Erythroblast (primary cell): Measurements from ENCODE around the gene ADAMTS4.

Source experiments
- GATA1 ChIP-seq: IDR thresholded peaks from 2 replicates; pipeline ENCODE4 v1.6.1; 2011; ENCODE audit warnings: low read depth, mild to moderate bottlenecking, control low read depth, low read length, moderate library complexity
- POLR2A ChIP-seq: IDR thresholded peaks from 2 replicates; pipeline ENCODE4 v1.6.1; 2011; ENCODE audit warnings: mild to moderate bottlenecking, low read length

GRCh38 chr1:161235957-161236775 is 37.3 kb upstream of the ADAMTS4 start:
- TF ChIP-seq POLR2A (no peak), GATA1 (no peak)
